Smooth muscle cell (in vitro differentiated cells): ENCODE measurements around the gene PRB3. TPM values are rescaled to one million over a fixed set of nuclear protein-coding genes. Genes with fewer than 3 reads are reported as not detected.

ENCODE experiments used
- polyA plus RNA-seq: library from polyadenylated mRNA; unstranded; fragments of >200 nt; fragmentation: Nextera tagmentation; extraction: Ambion mirVana; gene quantifications from 2 replicates; pipeline ENCODE4 v1.2.1, GENCODE V29; 2016
- total RNA-seq: library from RNA; depleted of rRNA; stranded (reverse); fragments of >200 nt; gene quantifications from 2 replicates; pipeline ENCODE4 v1.2.3, GENCODE V29; 2014

Gene PRB3
- total and polyA plus RNA-seq, 2 experiments from 2014 or later = 0.19 TPM; not detected in 1

Other genes with a start within 250 kb of the PRB3 start
- 2.3 and 3.8 TPM in 2 replicates for gene TAS2R19, start 247.1 kb downstream of the PRB3 start, total RNA-seq
- 0.24 and 0.26 TPM in 2 replicates for gene TAS2R19, start 247.1 kb downstream of the PRB3 start, polyA plus RNA-seq
- 4.1 and 5.7 TPM in 2 replicates for gene TAS2R31, start 238.3 kb downstream of the PRB3 start, total RNA-seq
- not detected in 2 replicates for gene TAS2R31, start 238.3 kb downstream of the PRB3 start, polyA plus RNA-seq
- gene TAS2R46, start 207.4 kb downstream of the PRB3 start, total RNA-seq = 3.6 and 5.2 TPM in 2 replicates
- gene TAS2R46, start 207.4 kb downstream of the PRB3 start, polyA plus RNA-seq = not detected in 2 replicates
- gene TAS2R43, start 177.4 kb downstream of the PRB3 start, total RNA-seq = 0.45 TPM in 1 of 2 replicates, not detected in the other
- 0.35 TPM in 1 of 2 replicates, not detected in the other for gene TAS2R43, start 177.4 kb downstream of the PRB3 start, polyA plus RNA-seq
- gene TAS2R30, start 135.1 kb downstream of the PRB3 start, total RNA-seq = 2.2 and 3.9 TPM in 2 replicates
- not detected in 2 replicates for gene TAS2R30, start 135.1 kb downstream of the PRB3 start, polyA plus RNA-seq
- 9.5 and 10.7 TPM in 2 replicates for gene SMIM10L1, start 98.5 kb downstream of the PRB3 start, total RNA-seq
- gene SMIM10L1, start 98.5 kb downstream of the PRB3 start, polyA plus RNA-seq = 9.4 and 11.1 TPM in 2 replicates
- gene TAS2R42, start 82.8 kb downstream of the PRB3 start, total RNA-seq = not detected in 2 replicates
- gene TAS2R42, start 82.8 kb downstream of the PRB3 start, polyA plus RNA-seq = not detected in 2 replicates
- gene PRB4, start 40.7 kb upstream of the PRB3 start, total RNA-seq = not detected in 2 replicates
- gene PRB4, start 40.7 kb upstream of the PRB3 start, polyA plus RNA-seq = not detected in 2 replicates
- 0.94 TPM in 1 of 2 replicates, not detected in the other for gene PRB2, start 125.9 kb upstream of the PRB3 start, total RNA-seq
- gene PRB2, start 125.9 kb upstream of the PRB3 start, polyA plus RNA-seq = 1.2 TPM in 1 of 2 replicates, not detected in the other